Prostate gland (tissue), 2 donors: ENCODE results near the gene BIN1.

ENCODE experiments used
- POLR2AphosphoS5 ChIP-seq: sonication (generic); formaldehyde crosslinking; IDR thresholded peaks from one replicate; pipeline ENCODE4 v1.6.1; 2017; ENCODE audit warnings: antibody characterized with exemption
- TF ChIP-seq, protein P1 (sequence below), 4 experiments: fragments of 200-600 bp in 2 of 4; fragments of 450-650 bp in 2 of 4; sonication (generic) in 2 of 4; IDR thresholded peaks; 1 replicate in 3 of 4; 2 replicates in 1 of 4; pipeline ENCODE4 v1.5.1; 2016 to 2019; ENCODE audit warnings: antibody characterized with exemption in 4 of 4, mild to moderate bottlenecking in 2 of 4, moderate library complexity in 2 of 4

GRCh38 chr2:127115471-127116199, 8.7 kb upstream of the BIN1 start:
- TF ChIP-seq POLR2AphosphoS5 = no peak
- TF ChIP-seq, protein P1, sequence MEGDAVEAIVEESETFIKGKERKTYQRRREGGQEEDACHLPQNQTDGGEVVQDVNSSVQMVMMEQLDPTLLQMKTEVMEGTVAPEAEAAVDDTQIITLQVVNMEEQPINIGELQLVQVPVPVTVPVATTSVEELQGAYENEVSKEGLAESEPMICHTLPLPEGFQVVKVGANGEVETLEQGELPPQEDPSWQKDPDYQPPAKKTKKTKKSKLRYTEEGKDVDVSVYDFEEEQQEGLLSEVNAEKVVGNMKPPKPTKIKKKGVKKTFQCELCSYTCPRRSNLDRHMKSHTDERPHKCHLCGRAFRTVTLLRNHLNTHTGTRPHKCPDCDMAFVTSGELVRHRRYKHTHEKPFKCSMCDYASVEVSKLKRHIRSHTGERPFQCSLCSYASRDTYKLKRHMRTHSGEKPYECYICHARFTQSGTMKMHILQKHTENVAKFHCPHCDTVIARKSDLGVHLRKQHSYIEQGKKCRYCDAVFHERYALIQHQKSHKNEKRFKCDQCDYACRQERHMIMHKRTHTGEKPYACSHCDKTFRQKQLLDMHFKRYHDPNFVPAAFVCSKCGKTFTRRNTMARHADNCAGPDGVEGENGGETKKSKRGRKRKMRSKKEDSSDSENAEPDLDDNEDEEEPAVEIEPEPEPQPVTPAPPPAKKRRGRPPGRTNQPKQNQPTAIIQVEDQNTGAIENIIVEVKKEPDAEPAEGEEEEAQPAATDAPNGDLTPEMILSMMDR (IDR thresholded peaks at IDR 0.05) = no peak
